A549 treated with GW870086 at 1 μM for 4 hours (cell line): Measurements from ENCODE around the gene PYY. TPM values are rescaled to one million over a fixed set of nuclear protein-coding genes. Genes with fewer than 3 reads are reported as not detected.

ENCODE experiments used
- total RNA-seq: library from RNA; stranded (reverse); fragments of 200-300 nt; extraction: Qiagen RNA extraction; gene quantifications from 5 replicates; pipeline ENCODE4 v1.2.3, GENCODE V29; 2022; ENCODE audit warnings: low read depth

Gene PYY
- total RNA-seq = not detected in 5 replicates

DNA sequence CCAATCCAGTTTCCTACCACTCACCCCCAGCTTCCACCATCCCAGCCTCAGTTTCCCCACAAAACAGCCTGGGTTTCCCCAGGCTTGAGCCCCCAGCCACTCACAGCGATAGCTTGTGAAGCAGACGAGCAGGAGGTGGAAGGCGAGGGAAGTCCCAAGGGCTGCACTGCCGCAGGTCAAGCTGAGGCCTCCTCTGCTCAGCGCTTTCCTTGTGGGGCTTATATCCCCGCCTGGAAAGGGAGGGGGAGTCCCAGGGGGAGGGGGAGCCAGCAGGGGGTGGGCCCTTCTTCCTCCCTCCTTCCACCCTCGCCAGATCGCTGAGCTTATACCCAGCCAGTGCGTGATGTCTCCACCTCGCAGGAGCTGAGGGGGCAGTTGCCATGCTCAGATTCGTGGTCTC, at the start of gene PYY:
Gene PYY, minus strand, starts transcription at position 195 of the 400 bp plus-strand sequence. CDS start 457 bp downstream, outside the sequence.

GRCh38 chr17:43942051-43942685, 11.6 kb downstream of the PYY start, which contains the start of gene PPY:
Gene PPY (minus strand): TSS chr17:43942476. CDS start chr17:43941654, 822 bp downstream.

GRCh38 chr17:43907425-43907981, 46.2 kb downstream of the PYY start, which contains the start of gene MPP2:
Gene MPP2 (minus strand): TSS chr17:43907536. CDS start chr17:43904460, 3,076 bp downstream.

Other genes starting within 250 kb of the PYY start
- gene SOST, start 195.1 kb downstream of the PYY start, total RNA-seq = not detected in 5 replicates
- 58.9 to 63.0 TPM (median 61.1 TPM) in 5 replicates for gene DUSP3, start 175.0 kb downstream of the PYY start, total RNA-seq
- 0.03 TPM in 1 of 5 replicates, not detected in the others for gene CFAP97D1, start 173.5 kb downstream of the PYY start, total RNA-seq
- gene MPP3, start 120.8 kb downstream of the PYY start, total RNA-seq = 14.4 to 16.9 TPM (median 15.8 TPM) in 5 replicates
- 0.05 TPM in 1 of 5 replicates, not detected in the others for gene CD300LG, start 106.8 kb downstream of the PYY start, total RNA-seq
- 1.1 to 2.1 TPM (median 1.4 TPM) in 5 replicates for gene MPP2, start 46.4 kb downstream of the PYY start, total RNA-seq
- gene PPY, start 11.5 kb downstream of the PYY start, total RNA-seq = not detected in 5 replicates
- gene NAGS, start 50.7 kb upstream of the PYY start, total RNA-seq = 0.69 to 1.5 TPM (median 1.2 TPM) in 5 replicates
- 26.3 to 30.5 TPM (median 28.1 TPM) in 5 replicates for gene TMEM101, start 61.0 kb upstream of the PYY start, total RNA-seq
- 48.4 to 53.4 TPM (median 53.0 TPM) in 5 replicates for gene LSM12, start 112.7 kb upstream of the PYY start, total RNA-seq
- gene G6PC3, start 116.8 kb upstream of the PYY start, total RNA-seq = 125 to 170 TPM (median 161 TPM) in 5 replicates
- 12.6 to 14.9 TPM (median 14.3 TPM) in 5 replicates for gene HDAC5, start 169.7 kb upstream of the PYY start, total RNA-seq
- gene HROB, start 188.0 kb upstream of the PYY start, total RNA-seq = 6.7 to 9.6 TPM (median 9.0 TPM) in 5 replicates
- gene ASB16, start 216.8 kb upstream of the PYY start, total RNA-seq = 0.12 TPM in 1 of 5 replicates, not detected in the others
- gene TMUB2, start 233.0 kb upstream of the PYY start, total RNA-seq = 35.6 to 45.7 TPM (median 42.6 TPM) in 5 replicates
- 55.0 to 70.4 TPM (median 67.8 TPM) in 5 replicates for gene ATXN7L3, start 245.9 kb upstream of the PYY start, total RNA-seq